HCT116 (cell line): Measurements from ENCODE around the gene CLCN1. TPM values are rescaled to one million over a fixed set of nuclear protein-coding genes. Genes with fewer than 3 reads are reported as not detected.

Source experiments
- ATAC-seq: fragments of 200-7000 bp; cut with Tn5 transposase; 2 replicates; pipeline ENCODE4 v1.9.1; 2020; ENCODE audit warnings: mild to moderate bottlenecking, moderate library complexity
- BruUV-seq: library from RNA; stranded (reverse); fragments of 400-500 nt; replicated peaks from 2 replicates; lab custom pipeline; 2021; lab: Mats Ljungman, UMichigan
- CTCF ChIA-PET: fragments of 300-600 bp; sonication (Branson Sonifier 250); formaldehyde crosslinking; loops from one replicate; lab custom pipeline; 2021; ENCODE audit warnings: antibody characterized with exemption; lab: Charles Lee
- POLR2A ChIA-PET: fragments of 300-600, 350-600 bp; sonication (Branson Sonifier 250); formaldehyde crosslinking; loops from one replicate; lab custom pipeline; 2021; ENCODE audit warnings: antibody characterized with exemption; lab: Charles Lee
- RAD21 ChIA-PET, 2 experiments: fragments of 300-600 bp; sonication (Branson Sonifier 250); formaldehyde crosslinking; loops; one replicate each; lab custom pipeline; 2023; ENCODE audit warnings: low total read pairs in 2 of 2; ENCODE audit not compliant: uncharacterized antibody in 2 of 2, unreplicated experiment in 2 of 2, low non-redundant PET in 1 of 2; lab: Charles Lee
- DNase-seq: peaks from one replicate; pipeline ENCODE4 v3.0.0-alpha.2; 2010; ENCODE audit warnings: low read depth, low spot score
- H2AFZ ChIP-seq: fragments of 200-600 bp; shearing (Covaris generic), sonication (generic); 2 replicates; pipeline ENCODE4 v1.6.1; 2017; ENCODE audit warnings: low read depth, mixed run types, mixed read lengths, antibody characterized with exemption, low read length; ENCODE audit not compliant: poor library complexity, severe bottlenecking
- H3K27ac ChIP-seq: 2 replicates; pipeline ENCODE4 v1.5.1; 2012; ENCODE audit warnings: low read depth, low read length
- H3K27me3 ChIP-seq: fragments of 200-600 bp; sonication (generic); 2 replicates; pipeline ENCODE4 v1.6.1; 2016; ENCODE audit warnings: mixed run types, low read length, mixed read lengths; ENCODE audit not compliant: insufficient read depth
- H3K36me3 ChIP-seq, 2 experiments: fragments of 200-500 bp in 1 of 2; fragments of 200-600 bp in 1 of 2; sonication (Bioruptor generic) in 1 of 2; sonication (generic) in 1 of 2; 2 replicates each; pipeline versions ENCODE4 v1.5.1 to v1.6.1; 2014 to 2016; ENCODE audit warnings: low read length in 2 of 2, inconsistent platforms in 1 of 2, mixed read lengths in 1 of 2, mixed run types in 1 of 2; ENCODE audit not compliant: insufficient read depth in 2 of 2, control insufficient read depth in 1 of 2
- H3K4me1 ChIP-seq, 2 experiments: fragments of 200-600 bp in 1 of 2; sonication (generic) in 1 of 2; 2 replicates each; pipeline versions ENCODE4 v1.5.1 to v1.6.1; 2012 to 2017; ENCODE audit warnings: low read length in 2 of 2, inconsistent platforms in 1 of 2, mild to moderate bottlenecking in 1 of 2, mixed read lengths in 1 of 2, mixed run types in 1 of 2, moderate library complexity in 1 of 2; ENCODE audit not compliant: insufficient read depth in 2 of 2, control insufficient read depth in 1 of 2
- H3K4me2 ChIP-seq: fragments of 200-600 bp; sonication (generic); 2 replicates; pipeline ENCODE4 v1.6.1; 2017; ENCODE audit warnings: mixed run types, low read length, mixed read lengths
- H3K4me3 ChIP-seq, 2 experiments: fragments of 200-600 bp in 1 of 2; sonication (generic) in 1 of 2; replicated peaks in 1 of 2; 2 replicates each; pipeline ENCODE4 v1.5.1; 2011 to 2016; ENCODE audit warnings: low read length in 2 of 2, control low read depth in 1 of 2, low read depth in 1 of 2, mild to moderate bottlenecking in 1 of 2, mixed read lengths in 1 of 2, mixed run types in 1 of 2
- H3K79me2 ChIP-seq: fragments of 200-600 bp; sonication (generic); 2 replicates; pipeline ENCODE4 v1.6.1; 2017; ENCODE audit warnings: mild to moderate bottlenecking, mixed run types, low read length, moderate library complexity, mixed read lengths; ENCODE audit not compliant: insufficient read depth
- H3K9ac ChIP-seq: fragments of 200-600 bp; sonication (generic); 2 replicates; pipeline ENCODE4 v1.6.1; 2016; ENCODE audit warnings: low read length, mixed read lengths
- H3K9me2 ChIP-seq: fragments of 200-600 bp; sonication (generic), shearing (Covaris generic); 2 replicates; pipeline ENCODE4 v1.6.1; 2017; ENCODE audit warnings: mixed run types, mild to moderate bottlenecking, moderate library complexity; ENCODE audit not compliant: insufficient read depth
- H3K9me3 ChIP-seq, 2 experiments: fragments of 200-500 bp in 1 of 2; fragments of 200-600 bp in 1 of 2; sonication (Bioruptor generic) in 1 of 2; sonication (generic) in 1 of 2; 2 replicates each; pipeline ENCODE4 v1.6.1; 2014 to 2017; ENCODE audit warnings: low read length in 2 of 2, mixed read lengths in 2 of 2, inconsistent platforms in 1 of 2, low read depth in 1 of 2, mild to moderate bottlenecking in 1 of 2, mixed run types in 1 of 2, moderate library complexity in 1 of 2; ENCODE audit not compliant: control insufficient read depth in 1 of 2, insufficient read depth in 1 of 2
- H4K20me1 ChIP-seq: fragments of 200-600 bp; sonication (generic), shearing (Covaris generic); 2 replicates; pipeline ENCODE4 v1.6.1; 2017; ENCODE audit warnings: mixed run types, mild to moderate bottlenecking, moderate library complexity; ENCODE audit not compliant: insufficient read depth
- ATF3 ChIP-seq: IDR thresholded peaks from 2 replicates; pipeline ENCODE4 v1.6.1; 2012
- CEBPB ChIP-seq: IDR thresholded peaks from 2 replicates; pipeline ENCODE4 v1.6.1; 2012; ENCODE audit warnings: low read depth
- EGR1 ChIP-seq: IDR thresholded peaks from 2 replicates; pipeline ENCODE4 v1.6.1; 2012; ENCODE audit warnings: low read depth
- FOSL1 ChIP-seq: IDR thresholded peaks from 2 replicates; pipeline ENCODE4 v1.6.1; 2012; ENCODE audit warnings: low read depth
- POLR2A ChIP-seq: IDR thresholded peaks from 2 replicates; pipeline ENCODE4 v1.7.0; 2011; ENCODE audit warnings: borderline replicate concordance; ENCODE audit not compliant: insufficient read depth, insufficient read length; ENCODE audit errors: extremely low read depth
- POLR2AphosphoS5 ChIP-seq: IDR thresholded peaks from 2 replicates; pipeline ENCODE4 v1.6.1; 2011; ENCODE audit warnings: mild to moderate bottlenecking, low read depth, low read length, moderate library complexity
- RAD21 ChIP-seq: IDR thresholded peaks from 2 replicates; pipeline ENCODE4 v1.6.1; 2012; ENCODE audit warnings: low read depth, mild to moderate bottlenecking
- REST ChIP-seq: IDR thresholded peaks from 2 replicates; pipeline ENCODE4 v1.6.1; 2012; ENCODE audit warnings: low read depth
- SIN3A ChIP-seq: IDR thresholded peaks from 2 replicates; pipeline ENCODE4 v1.6.1; 2012; ENCODE audit warnings: low read depth
- SP1 ChIP-seq: IDR thresholded peaks from 2 replicates; pipeline ENCODE4 v1.6.1; 2012; ENCODE audit warnings: low read depth
- TCF7L2 ChIP-seq: IDR thresholded peaks from 2 replicates; pipeline ENCODE4 v1.7.0; 2011; ENCODE audit warnings: borderline replicate concordance, inconsistent platforms; ENCODE audit not compliant: insufficient read depth, insufficient read length; ENCODE audit errors: extremely low read depth
- intact Hi-C: fragments of 100-400 bp; cut with micrococcal nuclease; formaldehyde crosslinking; loops from 2 replicates; pipeline ENCODE4 v1.10.0; 2022
- total RNA-seq: library from RNA; stranded (reverse); gene quantifications from one replicate; pipeline ENCODE4 v1.2.1, GENCODE V29; 2021; ENCODE audit not compliant: unreplicated experiment

Gene CLCN1
- total RNA-seq, 1 experiment from 2014 or later = 0.47 TPM

DNA sequence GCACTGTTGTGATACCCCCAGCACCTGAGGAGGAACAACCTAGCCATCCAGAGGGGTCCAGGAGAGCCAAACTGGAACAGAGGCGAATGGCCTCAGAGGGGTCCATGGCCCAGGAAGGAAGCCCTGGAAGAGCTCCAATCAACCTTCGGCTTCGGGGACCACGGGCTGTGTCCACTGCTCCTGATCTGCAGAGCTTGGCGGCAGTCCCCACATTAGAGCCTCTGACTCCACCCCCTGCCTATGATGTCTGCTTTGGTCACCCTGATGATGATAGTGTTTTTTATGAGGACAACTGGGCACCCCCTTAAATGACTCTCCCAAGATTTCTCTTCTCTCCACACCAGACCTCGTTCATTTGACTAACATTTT, 29.4 kb upstream of the CLCN1 start:
- ChIA-PET CTCF (no interaction called here), POLR2A (no interaction called here), RAD21 (no interaction called here)
- H4K20me1 ChIP-seq = no peaks in the 10 kb centered on the region
- no peaks in the 10 kb centered on the region for H3K27me3 ChIP-seq
- H3K9ac ChIP-seq = no peak overlapping the region
- peaks cover 4% of the 10 kb centered on the region in 2 experiments; a peak in 2 of 4 replicates for H3K36me3 ChIP-seq
- peaks cover 33% of the 10 kb centered on the region for H3K79me2 ChIP-seq
- H3K4me2 ChIP-seq = no peak overlapping the region
- no peak overlapping the region for H3K4me3 ChIP-seq
- H2AFZ ChIP-seq = no peak overlapping the region
- DNase-seq (no peak), ATAC-seq (no peak)
- no peak overlapping the region for H3K27ac ChIP-seq
- BruUV-seq = no TSS peak
- TF ChIP-seq POLR2AphosphoS5 = no peak
- no peak for TF ChIP-seq POLR2A
- no peak for TF ChIP-seq CEBPB
- no peak for TF ChIP-seq EGR1
- H3K9me3 ChIP-seq = no peaks in the 10 kb centered on the region; a peak in 1 of 4 replicates
- no peaks in the 10 kb centered on the region for H3K9me2 ChIP-seq
- H3K4me1 ChIP-seq = peaks cover 27 to 57% of the 10 kb centered on the region in 2 experiments
- intact Hi-C loops = no loop called here

DNA sequence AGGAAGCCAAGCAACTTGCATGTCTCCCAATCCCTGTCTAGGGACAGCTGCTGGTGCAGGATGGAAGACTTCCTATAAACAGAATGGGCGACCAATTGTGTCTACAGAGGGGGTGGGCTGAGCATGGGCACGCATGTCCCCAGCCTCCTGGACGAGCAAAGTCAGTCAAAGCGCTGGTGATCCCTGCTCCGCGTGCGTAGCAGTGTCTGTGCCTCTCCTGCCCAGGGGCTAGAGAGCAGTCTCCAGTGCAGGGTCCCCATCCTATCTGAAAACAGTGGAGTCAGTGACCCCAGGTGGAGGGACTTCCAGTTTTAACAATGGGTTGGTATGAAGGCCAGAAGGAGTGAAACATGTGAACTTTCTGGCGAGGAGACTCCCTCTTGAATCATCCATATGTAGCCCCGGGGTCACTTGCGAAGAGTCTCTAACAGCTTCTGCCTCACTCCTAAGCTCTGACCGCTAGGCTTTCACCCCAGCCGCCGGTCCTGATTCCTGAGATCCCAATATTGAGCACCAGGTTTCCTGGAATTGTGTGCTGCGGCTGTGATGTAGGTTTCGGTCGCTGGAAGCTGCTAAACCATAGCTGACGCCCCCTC, 28.5 kb upstream of the CLCN1 start:
- no peaks in the 10 kb centered on the region; a peak in 1 of 4 replicates for H3K9me3 ChIP-seq
- ATAC-seq (no peak), DNase-seq (no peak)
- TF ChIP-seq RAD21 = no peak
- TF ChIP-seq ATF3 = no peak
- TF ChIP-seq SP1 = no peak
- no peak for TF ChIP-seq FOSL1
- TF ChIP-seq TCF7L2 = no peak
- TF ChIP-seq CEBPB = no peak
- no peak for TF ChIP-seq REST
- TF ChIP-seq SIN3A = no peak
- peak overlapping the region; percentile 50; the same call in 1 of the 2 replicates for H3K27ac ChIP-seq
- peak overlapping the region; percentile 82 for H3K4me2 ChIP-seq
- H3K27me3 ChIP-seq = no peaks in the 10 kb centered on the region
- TSS peak; percentile 79 for BruUV-seq
- no peaks in the 10 kb centered on the region for H4K20me1 ChIP-seq
- ChIA-PET POLR2A (interaction anchor here (1.0 kb wide), 2 partner anchors 8 to 14 kb away, joined by 3 read pairs; no protein-coding TSS in a partner anchor), RAD21 (no interaction called here), CTCF (interaction anchor here (0.6 to 1.0 kb wide), 4 partner anchors 10 to 93 kb away, joined by 3 to 4 read pairs (median 3); no protein-coding TSS in a partner anchor)
- peaks cover 27 to 57% of the 10 kb centered on the region in 2 experiments for H3K4me1 ChIP-seq
- H3K9ac ChIP-seq = peak overlapping the region; percentile 26
- H3K4me3 ChIP-seq = no peak overlapping the region
- H3K36me3 ChIP-seq = peaks cover 11 to 12% of the 10 kb centered on the region in 2 experiments; a peak in 3 of 4 replicates
- no peaks in the 10 kb centered on the region for H3K9me2 ChIP-seq
- H3K79me2 ChIP-seq = peaks cover 40% of the 10 kb centered on the region
- H2AFZ ChIP-seq = no peak overlapping the region
- intact Hi-C loops = no loop called here
